Right ventricle myocardium superior (tissue), 1 donor: ENCODE data around the gene RHOV. TPM values are rescaled to one million over a fixed set of nuclear protein-coding genes. Genes with fewer than 3 reads are reported as not detected.

Source experiments
- ATAC-seq: fragments of 200-7000 bp; cut with Tn5 transposase; one replicate; pipeline ENCODE4 v1.9.1; 2020; ENCODE audit warnings: mild to moderate bottlenecking; ENCODE audit not compliant: poor library complexity
- DNase-seq: peaks from one replicate; pipeline ENCODE4 v3.0.0-alpha.2; 2020
- intact Hi-C: fragments of 100-400 bp; cut with DNase I; formaldehyde crosslinking; loops from one replicate; pipeline ENCODE4 v1.11.2; 2022
- total RNA-seq: library from RNA; stranded (reverse); fragmentation: NEBNext Ultra II Directional; extraction: Animal tissue kit (Norgen Biotek cat#: 25700); gene quantifications from one replicate; pipeline ENCODE4 v1.2.1, GENCODE V29; 2021
- donor health status: DM: no; HTN: yes; CAD: no; lungs with severe emphysema.

RHOV gene
- total RNA-seq, 1 donor from 2014 or later: not detected

DNA sequence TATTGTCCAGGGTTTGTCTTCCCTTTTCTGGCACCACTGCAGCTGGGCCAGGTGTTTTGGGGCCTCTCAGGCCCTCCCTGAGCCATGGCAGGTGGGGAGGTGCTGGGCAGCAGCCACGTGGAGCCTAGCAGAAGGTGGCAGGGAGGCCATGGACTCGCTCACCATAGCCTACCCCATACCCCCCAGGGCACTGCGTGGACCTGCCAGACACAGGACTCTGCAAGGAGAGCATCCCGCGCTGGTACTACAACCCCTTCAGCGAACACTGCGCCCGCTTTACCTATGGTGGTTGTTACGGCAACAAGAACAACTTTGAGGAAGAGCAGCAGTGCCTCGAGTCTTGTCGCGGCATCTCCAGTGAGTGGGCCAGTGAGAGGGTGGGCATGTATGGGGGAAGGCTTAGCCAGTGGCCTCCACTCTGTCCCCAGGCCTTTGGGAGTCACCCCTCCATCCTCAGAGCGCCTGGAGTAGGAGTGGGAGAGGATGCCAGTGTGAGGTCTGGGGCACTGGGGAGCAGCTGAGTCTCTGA, 18.3 kb downstream of the RHOV start:
- DNase-seq (no peak), ATAC-seq (no peak)
- intact Hi-C loops: loop anchor here (5.0 to 10.0 kb wide), 2 partner anchors 37 to 329 kb away; partner anchors contain the start of gene VPS18

DNA sequence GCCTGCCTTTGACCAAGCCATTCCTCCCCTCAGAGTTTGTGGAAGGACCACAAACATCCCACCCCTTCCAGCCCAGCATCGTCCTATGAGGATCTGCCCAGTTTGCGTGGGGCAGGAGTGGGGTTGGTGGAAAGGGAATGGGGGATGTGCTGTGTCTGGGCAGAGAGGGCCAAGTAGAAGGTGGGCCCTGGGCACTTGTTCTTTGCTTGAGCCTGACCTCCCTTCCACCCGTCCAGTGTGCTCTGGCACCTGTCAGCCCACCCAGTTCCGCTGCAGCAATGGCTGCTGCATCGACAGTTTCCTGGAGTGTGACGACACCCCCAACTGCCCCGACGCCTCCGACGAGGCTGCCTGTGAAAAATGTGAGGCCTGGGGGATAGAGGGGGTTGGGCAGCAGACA, 19.9 kb downstream of the RHOV start:
- DNase-seq (no peak), ATAC-seq (no peak)
- intact Hi-C loops: loop anchor here (10.0 kb wide), 1 partner anchor 331 kb away; no protein-coding TSS in a partner anchor

DNA sequence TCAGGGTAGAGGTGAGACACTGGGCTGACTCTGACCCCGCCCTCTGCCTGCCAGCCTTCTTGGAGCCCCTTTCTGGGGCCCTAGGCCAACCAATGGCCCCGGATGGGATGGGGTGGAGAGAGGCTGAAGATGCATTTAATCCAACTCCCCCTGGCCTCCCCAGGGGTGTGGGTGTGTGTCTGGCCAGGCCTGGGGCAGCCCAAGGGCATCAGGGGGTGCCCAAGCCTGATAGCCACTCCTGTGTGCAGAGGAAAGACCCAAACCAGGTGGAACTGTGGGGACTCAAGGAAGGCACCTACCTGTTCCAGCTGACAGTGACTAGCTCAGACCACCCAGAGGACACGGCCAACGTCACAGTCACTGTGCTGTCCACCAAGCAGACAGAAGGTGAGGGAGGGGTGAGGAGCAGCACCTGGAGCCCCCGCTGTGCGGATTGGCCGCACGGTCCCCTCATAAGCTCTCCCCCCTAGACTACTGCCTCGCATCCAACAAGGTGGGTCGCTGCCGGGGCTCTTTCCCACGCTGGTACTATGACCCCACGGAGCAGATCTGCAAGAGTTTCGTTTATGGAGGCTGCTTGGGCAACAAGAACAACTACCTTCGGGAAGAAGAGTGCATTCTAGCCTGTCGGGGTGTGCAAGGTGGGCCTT, 20.7 kb downstream of the RHOV start:
- intact Hi-C loops: loop anchor here (10.0 kb wide), 1 partner anchor 331 kb away; no protein-coding TSS in a partner anchor
- DNase-seq (no peak), ATAC-seq (no peak)

DNA sequence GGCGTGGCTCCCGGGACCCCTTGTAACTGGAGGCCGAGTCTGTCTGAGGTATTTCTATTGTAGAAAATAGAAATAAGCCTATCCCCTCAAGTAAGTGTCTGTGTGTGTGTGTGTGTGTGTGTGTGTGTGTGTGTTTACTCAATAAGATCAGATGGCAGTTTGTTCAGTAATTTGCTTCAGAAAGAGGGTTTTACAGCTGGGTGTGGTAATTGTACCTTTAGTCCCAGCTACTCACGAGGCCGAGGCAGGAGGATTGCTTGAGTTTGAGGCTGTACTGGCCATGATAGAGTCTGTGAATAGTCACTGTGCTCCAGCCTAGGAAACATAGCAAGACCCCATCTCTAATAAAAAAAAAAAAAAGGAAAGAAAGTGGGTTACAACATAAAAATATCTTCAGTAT, 21.5 kb downstream of the RHOV start:
- ATAC-seq (no peak), DNase-seq (no peak)
- intact Hi-C loops: loop anchor here (10.0 kb wide), 1 partner anchor 332 kb away; no protein-coding TSS in a partner anchor

DNA sequence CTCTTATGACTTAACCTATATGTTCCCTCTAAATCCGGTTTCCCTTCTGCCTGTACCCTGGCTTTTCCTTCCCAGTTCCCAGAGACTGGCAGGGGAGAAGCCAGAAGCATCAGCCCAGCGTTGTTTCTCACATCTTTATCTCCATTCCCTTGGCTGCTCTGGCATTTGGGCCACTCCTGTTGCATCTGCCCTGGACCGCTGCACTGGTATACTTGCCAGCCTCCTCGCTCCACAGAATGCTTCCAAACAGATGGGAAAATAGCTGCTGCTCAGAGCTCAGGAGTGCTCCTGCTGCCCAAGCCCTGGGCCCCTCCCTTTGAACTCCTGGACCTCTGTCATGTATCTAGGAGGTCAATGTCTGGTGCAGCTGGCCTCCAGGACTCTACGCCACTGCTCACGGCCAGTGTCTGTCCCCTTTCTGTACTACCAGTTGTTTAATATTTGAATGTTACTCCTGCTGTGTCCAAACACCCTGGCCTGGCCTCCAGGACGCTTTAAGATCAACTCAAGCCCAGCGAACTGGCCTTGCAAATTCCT, 23.4 kb downstream of the RHOV start:
- no peak for DNase-seq
- intact Hi-C loops: loop anchor here (10.0 kb wide), 1 partner anchor 334 kb away; no protein-coding TSS in a partner anchor

DNA sequence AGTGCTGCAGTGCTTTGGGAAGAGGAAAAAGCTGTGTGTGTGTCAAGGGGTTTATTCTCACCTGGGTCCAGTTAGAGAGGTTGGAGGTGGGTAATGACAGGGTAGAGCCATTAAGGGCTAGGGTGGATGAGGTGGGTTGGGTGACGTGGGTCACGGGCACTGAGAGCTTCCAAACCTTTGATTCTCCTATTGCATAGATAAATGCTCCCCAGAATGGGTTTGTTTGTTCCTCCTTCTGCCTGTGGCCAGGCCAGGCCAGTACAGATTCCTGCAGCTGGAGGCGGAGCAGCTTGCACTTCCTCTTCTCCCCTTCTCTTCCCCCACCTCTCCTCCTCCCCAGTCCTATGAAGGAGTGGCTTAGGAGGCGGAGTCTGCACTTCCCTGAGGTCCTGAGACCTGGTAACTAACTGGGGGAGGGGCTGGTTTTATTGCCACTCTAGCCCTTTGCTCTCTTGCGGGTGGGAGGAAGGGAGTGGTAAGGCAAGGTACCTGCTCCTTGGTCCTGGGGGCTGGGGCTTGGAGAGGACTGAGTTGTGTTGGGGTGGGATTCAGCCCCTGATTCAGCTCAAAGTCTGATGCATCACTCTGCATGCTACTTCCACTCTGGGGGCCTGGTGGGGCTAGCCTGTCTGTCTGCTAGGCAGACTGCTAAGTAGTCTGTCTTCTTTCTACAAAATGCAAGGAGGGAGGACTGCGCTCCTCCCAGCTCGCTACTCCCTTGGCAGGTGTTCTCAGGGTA, 26.6 kb downstream of the RHOV start:
- intact Hi-C loops: no loop called here
- peak; percentile 70 for DNase-seq
- peak; percentile 76 for ATAC-seq

More for the DNA sequence above, 23.4 kb downstream of the RHOV start:
- no peak for ATAC-seq

DNA sequence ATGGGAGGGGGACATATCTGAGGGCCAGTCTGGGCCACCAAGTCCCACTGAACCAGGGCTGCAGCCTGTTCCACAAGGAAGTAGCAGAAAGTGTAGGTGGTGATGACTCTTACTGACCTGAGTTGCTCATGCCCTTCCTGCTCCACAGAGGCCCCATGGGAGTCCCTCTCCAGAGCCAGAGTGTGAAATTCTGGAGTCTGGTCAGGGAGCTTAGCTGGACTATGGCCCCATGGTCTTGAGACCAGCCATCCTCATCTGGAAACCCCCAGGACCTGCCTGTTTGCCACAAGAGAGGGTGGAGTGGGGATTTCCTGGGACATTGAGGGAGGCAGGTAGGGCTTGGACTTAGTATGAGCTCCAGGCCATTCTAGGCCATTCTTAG, 27.2 kb downstream of the RHOV start:
- intact Hi-C loops: no loop called here
- DNase-seq: no peak
- ATAC-seq: no peak

DNA sequence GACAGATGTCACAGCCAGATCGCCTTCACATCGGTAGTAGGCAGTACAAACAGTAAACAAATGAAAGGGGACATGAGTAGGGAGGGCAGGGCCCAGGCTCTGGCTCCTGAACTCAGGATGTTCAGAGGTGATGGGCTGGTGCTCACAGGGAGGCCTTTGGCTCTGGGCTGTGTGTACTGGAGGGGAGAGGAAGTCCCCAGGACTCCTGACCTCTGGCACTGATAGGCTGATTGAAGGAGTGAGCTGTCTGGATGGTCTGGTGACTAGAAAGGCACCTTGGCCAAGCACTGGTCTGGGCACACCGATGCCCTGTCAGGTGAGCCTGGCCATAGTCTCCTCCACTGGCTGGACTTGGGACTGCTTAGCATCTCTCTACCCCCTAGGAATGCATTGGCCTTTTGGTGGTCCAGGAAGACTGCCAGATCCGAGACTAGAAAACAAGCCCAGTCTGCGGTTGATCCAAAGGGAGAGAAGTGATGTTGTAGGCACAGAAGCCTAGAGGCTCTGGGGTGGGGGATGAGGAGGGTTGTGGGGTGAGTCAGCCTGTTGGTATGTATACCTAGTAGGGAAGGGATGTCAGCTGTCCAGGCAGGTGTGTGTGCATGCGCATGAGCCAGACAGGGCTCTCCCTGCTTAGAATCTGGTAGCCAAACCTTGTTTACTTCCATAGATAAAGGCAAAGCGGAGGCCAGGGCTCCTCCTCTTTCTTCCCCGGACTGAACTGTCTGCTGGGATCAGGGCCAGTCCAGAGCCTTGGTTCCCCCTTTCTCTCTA, 28.3 kb downstream of the RHOV start:
- intact Hi-C loops: no loop called here
- DNase-seq: no peak
- no peak for ATAC-seq

DNA sequence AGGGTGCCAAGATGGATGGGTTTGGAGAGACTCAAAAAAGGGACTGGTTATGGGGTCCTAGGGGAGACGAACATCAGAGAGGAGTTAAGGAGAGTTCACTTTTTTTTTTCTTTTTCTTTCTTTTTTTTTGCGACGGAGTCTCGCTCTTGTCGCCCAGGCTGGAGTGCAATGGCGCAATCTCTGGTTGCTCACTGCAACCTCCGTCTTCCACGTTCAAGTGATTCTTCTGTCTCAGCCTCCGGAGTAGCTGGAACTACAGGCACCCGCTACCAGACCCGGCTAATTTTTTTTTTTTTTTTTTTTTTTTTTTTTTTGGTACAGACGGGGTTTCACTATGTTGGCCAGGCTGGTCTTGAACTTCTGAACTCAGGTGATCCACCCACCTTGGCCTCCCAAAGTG, 29.0 kb downstream of the RHOV start:
- intact Hi-C loops: no loop called here
- DNase-seq: no peak
- no peak for ATAC-seq

DNA sequence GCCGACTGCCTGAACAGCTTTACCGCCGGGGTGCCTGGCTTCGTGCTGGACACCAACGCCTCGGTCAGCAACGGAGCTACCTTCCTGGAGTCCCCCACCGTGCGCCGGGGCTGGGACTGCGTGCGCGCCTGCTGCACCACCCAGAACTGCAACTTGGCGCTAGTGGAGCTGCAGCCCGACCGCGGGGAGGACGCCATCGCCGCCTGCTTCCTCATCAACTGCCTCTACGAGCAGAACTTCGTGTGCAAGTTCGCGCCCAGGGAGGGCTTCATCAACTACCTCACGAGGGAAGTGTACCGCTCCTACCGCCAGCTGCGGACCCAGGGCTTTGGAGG, 29.4 kb downstream of the RHOV start:
- ATAC-seq: peak; percentile 41
- intact Hi-C loops: no loop called here
- peak; percentile 60 for DNase-seq

DNA sequence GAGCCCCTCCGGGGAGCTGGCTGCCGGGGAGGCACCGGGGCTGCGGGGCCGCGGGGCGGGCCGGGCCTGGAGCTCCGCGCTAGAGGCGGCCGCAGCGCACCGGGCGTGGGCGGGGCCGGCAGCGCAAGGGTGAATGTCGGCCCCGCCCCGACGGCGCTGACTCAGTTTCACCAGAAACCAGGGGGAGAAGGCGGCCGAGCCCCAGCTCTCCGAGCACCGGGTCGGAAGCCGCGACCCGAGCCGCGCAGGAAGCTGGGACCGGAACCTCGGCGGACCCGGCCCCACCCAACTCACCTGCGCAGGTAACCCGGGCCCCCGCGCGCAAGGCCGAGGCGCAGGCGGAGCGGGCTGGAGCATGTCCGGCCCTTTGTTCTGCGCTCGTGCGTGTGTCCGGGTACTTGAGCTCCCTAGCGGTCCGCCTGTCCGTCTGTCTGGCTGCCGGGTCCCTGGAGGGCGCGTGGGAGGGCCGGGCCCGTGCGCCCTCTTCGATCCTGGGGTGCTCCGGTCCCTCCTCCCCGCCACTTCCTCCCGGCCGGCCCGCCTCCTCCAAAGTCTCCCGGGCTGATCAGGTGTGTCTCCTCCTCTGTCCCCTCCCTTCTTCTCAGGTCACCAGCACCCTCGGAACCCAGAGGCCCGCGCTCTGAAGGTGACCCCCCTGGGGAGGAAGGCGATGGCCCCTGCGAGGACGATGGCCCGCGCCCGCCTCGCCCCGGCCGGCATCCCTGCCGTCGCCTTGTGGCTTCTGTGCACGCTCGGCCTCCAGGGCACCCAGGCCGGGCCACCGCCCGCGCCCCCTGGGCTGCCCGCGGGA, 29.9 kb downstream of the RHOV start, which contains the start of gene SPINT1:
TSS of gene SPINT1 (plus strand) at position 164 of the 811 bp plus-strand sequence. CDS start at position 671, 507 bp downstream.
- intact Hi-C loops: no loop called here
- DNase-seq: peak; percentile 52
- peak; percentile 55 for ATAC-seq

DNA sequence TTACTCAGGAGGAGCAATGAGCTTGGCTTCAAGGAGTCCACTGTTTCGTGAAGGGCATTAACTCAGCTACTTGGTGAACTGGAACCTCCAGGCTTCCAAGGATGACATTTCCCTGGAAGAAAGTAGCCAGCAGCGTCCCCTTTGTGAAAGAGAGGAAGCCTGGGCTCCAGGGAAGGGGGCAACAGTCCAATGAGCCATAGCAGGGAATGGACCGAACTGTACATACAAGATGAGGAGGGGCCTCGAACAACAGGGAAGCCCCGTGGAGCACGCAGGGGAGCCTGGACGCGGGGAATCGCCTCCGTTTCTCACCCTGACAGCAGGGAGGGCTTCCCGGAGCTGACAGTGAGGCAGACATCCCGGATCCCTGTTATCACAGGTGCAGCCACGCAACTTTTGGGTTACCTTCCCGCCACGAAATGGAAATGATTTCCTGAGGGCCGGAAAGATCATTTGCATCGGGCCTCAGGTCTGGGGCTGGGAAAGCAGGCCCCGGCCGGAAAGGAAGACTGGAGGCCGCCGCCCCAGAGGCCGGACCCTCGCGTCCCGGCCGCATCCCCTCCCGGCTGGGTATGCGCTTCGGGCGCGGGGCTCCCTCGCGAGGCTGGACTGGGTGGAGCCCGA, 30.7 kb downstream of the RHOV start:
- intact Hi-C loops: no loop called here
- no peak for DNase-seq
- ATAC-seq: no peak

DNA sequence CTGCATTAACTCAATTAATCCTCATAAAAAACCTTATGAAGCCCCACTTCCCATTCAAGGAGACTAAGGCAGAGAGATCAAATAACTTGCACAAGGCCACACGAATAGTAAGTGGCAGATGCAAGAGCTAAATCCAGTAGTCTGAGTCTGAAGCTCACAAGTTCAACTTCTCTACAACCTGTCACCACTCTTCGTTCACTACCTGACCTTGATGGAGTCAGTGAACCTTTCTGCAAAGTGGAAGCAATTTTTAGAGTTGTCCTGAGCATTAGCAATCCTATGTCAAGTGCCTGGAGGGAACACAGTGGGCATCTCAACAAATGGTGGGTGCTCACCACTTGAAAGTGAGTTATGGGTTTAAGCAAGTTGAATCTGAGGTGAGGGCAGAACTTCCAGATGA, 32.3 kb downstream of the RHOV start:
- DNase-seq (no peak), ATAC-seq (no peak)
- intact Hi-C loops: no loop called here

DNA sequence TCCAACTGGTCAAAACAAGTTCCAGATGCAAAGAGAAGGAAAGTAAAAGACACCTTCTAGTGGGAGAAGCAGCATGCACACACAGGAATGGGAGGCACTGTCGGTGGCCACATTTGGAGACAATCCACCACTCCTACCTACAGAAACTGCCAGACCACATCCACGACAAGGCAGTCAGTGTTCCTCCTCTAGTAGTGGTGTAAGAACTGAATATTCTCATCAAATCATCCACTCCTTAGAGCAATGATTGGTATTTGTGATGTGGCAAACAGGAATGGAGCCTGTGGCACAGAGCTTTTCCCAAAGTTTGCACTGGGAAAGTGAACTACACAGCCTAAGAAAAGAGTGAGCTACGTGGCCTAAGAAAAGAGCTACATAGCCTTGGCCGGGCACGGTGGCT, 35.3 kb downstream of the RHOV start:
- no peak for ATAC-seq
- intact Hi-C loops: no loop called here
- no peak for DNase-seq

DNA sequence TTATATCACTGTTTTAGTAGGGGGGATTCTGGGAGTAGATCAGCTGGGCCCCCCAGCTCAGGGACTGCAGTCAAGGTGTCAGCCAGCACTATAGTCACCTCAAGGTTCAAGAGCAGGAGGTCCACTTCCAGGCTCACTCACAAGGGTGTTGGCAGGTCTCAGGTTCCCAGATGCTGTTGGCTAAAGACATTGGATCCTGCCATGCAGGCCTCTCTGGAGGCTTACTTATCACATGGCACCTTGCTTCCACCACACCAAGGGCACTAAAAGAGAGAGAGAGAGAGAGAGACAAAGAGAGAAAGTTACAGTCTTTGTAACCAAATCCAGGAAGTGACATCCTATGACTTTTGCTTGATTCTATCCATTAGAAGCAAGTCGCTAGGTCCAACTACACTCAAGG, 38.0 kb downstream of the RHOV start:
- ATAC-seq (no peak), DNase-seq (no peak)
- intact Hi-C loops: no loop called here

DNA sequence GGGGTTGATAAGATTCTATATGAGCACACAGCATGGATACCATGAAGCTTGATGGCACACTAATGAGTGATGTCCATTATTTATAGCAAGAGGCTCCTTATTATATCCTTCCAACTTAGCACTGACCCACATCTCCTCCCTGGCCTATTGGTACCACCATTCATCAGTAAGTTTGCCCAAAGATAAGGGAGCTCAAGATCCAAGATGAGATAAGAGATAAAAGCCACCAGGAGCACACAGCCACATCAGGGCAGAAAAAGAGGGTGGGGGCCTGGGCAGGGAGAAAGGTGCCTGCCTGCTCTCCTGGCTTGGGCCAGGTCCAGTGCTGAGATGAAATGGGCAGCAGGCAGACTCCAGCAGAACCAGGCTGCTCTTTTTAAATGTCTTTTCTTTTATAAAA, 41.1 kb downstream of the RHOV start:
- no peak for DNase-seq
- intact Hi-C loops: no loop called here
- no peak for ATAC-seq

DNA sequence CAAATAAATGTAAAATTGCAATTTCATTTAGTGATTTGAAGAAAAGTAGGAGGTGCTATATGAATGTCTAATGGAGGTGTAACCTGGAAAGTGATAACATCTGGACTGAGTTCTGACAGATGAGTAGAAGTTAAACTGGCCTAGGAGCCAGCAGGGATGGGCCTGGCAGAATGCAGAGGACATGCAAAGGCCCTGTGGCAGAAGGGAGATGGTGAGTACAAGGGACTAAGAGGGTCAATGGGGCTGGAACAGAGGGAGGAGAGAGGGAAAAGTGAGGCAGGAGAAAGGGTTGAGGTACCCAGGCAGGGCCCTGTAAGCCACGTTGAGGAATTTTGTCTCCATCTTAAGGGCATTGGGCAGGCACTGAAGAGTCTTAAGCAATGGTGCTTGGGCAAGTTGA, 42.2 kb downstream of the RHOV start:
- intact Hi-C loops: no loop called here
- no peak for ATAC-seq
- no peak for DNase-seq

DNA sequence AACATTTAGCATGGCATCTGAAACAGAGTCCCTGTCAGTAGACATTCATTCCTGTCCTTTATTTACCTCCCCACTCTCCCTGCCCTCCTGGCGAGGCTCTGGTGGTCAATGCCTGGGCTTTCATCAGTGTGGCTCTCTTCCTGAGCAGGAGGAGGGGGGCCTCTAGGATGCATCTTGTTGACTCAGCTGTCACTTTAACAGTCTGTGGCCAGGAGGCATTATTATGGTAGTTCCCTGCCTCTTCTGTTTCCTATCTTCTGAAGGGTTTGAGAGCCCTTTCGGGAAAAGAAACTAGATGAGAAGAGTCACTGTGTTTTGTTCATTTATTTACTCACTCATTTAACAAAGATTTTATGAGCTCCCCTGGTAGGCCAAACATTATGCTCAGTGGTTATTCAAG, 43.1 kb downstream of the RHOV start:
- ATAC-seq: no peak
- DNase-seq: no peak
- intact Hi-C loops: no loop called here
